ENCODE results near the gene LIMK2. TPM values are rescaled to one million over a fixed set of nuclear protein-coding genes. Genes with fewer than 3 reads are reported as not detected.
"Not testable (repeated sequence)": the region's sequence is repeated elsewhere in the genome, so short reads cannot be mapped to it uniquely, and the experiment has no call there.

The LIMK2 gene
- total RNA-seq, 1 donor from 2014 or later = 35.9 TPM

GRCh38 chr22:31222736-31223135 lies 10.6 kb downstream of the LIMK2 start:
- H3K27ac Mint-ChIP-seq = peak overlapping the region; percentile 69
- no peaks in the 10 kb centered on the region for H3K27me3 Mint-ChIP-seq
- H3K36me3 Mint-ChIP-seq (ENCODE audit: low read depth) = peaks cover 16% of the 10 kb centered on the region
- intact Hi-C loops (cut with micrococcal nuclease) = no loop called here
- H3K4me1 Mint-ChIP-seq = peaks cover 39% of the 10 kb centered on the region
- no peak overlapping the region for H3K4me3 Mint-ChIP-seq
- no peak for DNase-seq
- H3K9me3 Mint-ChIP-seq = no peaks in the 10 kb centered on the region

GRCh38 chr22:31223786-31224191 lies 11.7 kb downstream of the LIMK2 start:
- Mint-ChIP-seq H3K4me1 (peaks cover 30% of the 10 kb centered on the region), H3K27me3 (no peaks in the 10 kb centered on the region), H3K9me3 (no peaks in the 10 kb centered on the region), H3K4me3 (no peak overlapping the region), H3K36me3 (ENCODE audit: low read depth) (peaks cover 16% of the 10 kb centered on the region), H3K27ac (no peak overlapping the region)
- intact Hi-C loops (cut with micrococcal nuclease) = no loop called here
- no peak for DNase-seq

GRCh38 chr22:31224691-31225090 lies 12.6 kb downstream of the LIMK2 start:
- peaks cover 38% of the 10 kb centered on the region for H3K4me1 Mint-ChIP-seq
- not testable (repeated sequence) for H3K27me3 Mint-ChIP-seq, H3K9me3 Mint-ChIP-seq, H3K4me3 Mint-ChIP-seq, DNase-seq, H3K27ac Mint-ChIP-seq
- intact Hi-C loops (cut with micrococcal nuclease) = loop anchor here (5.0 kb wide), 1 partner anchor 62 kb away; the partner anchor contains the start of gene RNF185
- peaks cover 19% of the 10 kb centered on the region for H3K36me3 Mint-ChIP-seq (ENCODE audit: low read depth)

GRCh38 chr22:31227186-31227585 lies 15.1 kb downstream of the LIMK2 start:
- no peak for DNase-seq
- Mint-ChIP-seq H3K27me3 (no peaks in the 10 kb centered on the region), H3K4me3 (no peak overlapping the region), H3K9me3 (no peaks in the 10 kb centered on the region), H3K27ac (no peak overlapping the region), H3K36me3 (ENCODE audit: low read depth) (peaks cover 14% of the 10 kb centered on the region), H3K4me1 (peaks cover 42% of the 10 kb centered on the region)
- intact Hi-C loops (cut with micrococcal nuclease) = loop anchor here (5.0 kb wide), 1 partner anchor 65 kb away; the partner anchor contains the start of gene RNF185

DNA sequence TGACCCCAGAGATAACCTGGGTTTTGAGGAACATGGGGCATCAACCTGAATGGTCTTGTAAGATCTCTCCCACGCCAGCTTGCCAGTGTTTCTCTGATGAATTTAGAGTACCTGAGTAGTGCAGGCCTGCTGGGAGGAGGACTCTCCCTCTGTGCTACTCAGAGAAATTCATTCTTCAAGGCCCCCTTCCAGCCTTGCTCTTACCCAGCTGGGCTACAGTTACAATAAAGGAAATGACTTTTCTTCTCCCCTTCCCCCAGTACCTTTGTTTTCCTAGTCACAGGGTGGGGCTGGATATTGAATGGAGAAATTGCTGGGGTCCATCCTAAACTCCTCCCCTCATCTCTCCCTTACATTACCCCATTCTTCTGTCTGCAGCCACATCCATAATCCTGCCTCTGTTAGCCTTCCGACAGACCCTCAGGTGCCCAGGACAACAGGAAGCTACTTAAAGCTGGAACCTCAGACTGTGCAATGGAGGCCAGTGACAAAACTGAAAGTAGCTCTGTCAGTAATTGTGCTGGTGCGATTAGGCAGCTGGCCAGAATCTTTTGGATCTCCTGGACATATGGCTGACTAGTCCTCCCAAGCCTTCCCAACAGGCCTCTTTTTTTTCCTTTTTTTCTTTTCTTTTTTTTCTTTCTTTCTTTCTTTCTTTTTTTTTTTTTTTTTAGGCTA lies 17.4 kb downstream of the LIMK2 start:
- Mint-ChIP-seq H3K27ac (peak overlapping the region; percentile 91), H3K4me1 (peaks cover 36% of the 10 kb centered on the region)
- intact Hi-C loops (cut with micrococcal nuclease) = loop anchor here (5.0 kb wide), 2 partner anchors 67 to 83 kb away; partner anchors contain the start of gene RNF185

GRCh38 chr22:31230155-31230870 lies 18.2 kb downstream of the LIMK2 start:
- peaks cover 25% of the 10 kb centered on the region for H3K36me3 Mint-ChIP-seq (ENCODE audit: low read depth)
- no peak for DNase-seq
- intact Hi-C loops (cut with micrococcal nuclease) = loop anchor here (5.0 kb wide), 1 partner anchor 82 kb away; no protein-coding TSS in a partner anchor
- peak overlapping the region; percentile 69 for H3K4me3 Mint-ChIP-seq
- no peaks in the 10 kb centered on the region for H3K27me3 Mint-ChIP-seq
- H3K9me3 Mint-ChIP-seq = no peaks in the 10 kb centered on the region
- peaks cover 43% of the 10 kb centered on the region for H3K4me1 Mint-ChIP-seq
- peak overlapping the region; percentile 91 for H3K27ac Mint-ChIP-seq

More for the DNA sequence above, 17.4 kb downstream of the LIMK2 start:
- DNase-seq = peak; percentile 72
- H3K9me3 Mint-ChIP-seq = no peaks in the 10 kb centered on the region
- H3K27me3 Mint-ChIP-seq = no peaks in the 10 kb centered on the region
- H3K4me3 Mint-ChIP-seq = peak overlapping the region; percentile 69
- H3K36me3 Mint-ChIP-seq (ENCODE audit: low read depth) = peaks cover 23% of the 10 kb centered on the region

GRCh38 chr22:31230871-31231621 lies 18.9 kb downstream of the LIMK2 start:
- DNase-seq = peak; percentile 87
- H3K9me3 Mint-ChIP-seq = no peaks in the 10 kb centered on the region
- H3K27me3 Mint-ChIP-seq = no peaks in the 10 kb centered on the region
- peaks cover 22% of the 10 kb centered on the region for H3K36me3 Mint-ChIP-seq (ENCODE audit: low read depth)
- intact Hi-C loops (cut with micrococcal nuclease) = loop anchor here (1.0 to 5.0 kb wide), 4 partner anchors 19 to 142 kb away; partner anchors contain the start of genes LIMK2 and SELENOM
- H3K4me1 Mint-ChIP-seq = peaks cover 44% of the 10 kb centered on the region
- H3K4me3 Mint-ChIP-seq = peak overlapping the region; percentile 59
- peak overlapping the region; percentile 30 for H3K27ac Mint-ChIP-seq

GRCh38 chr22:31233001-31233400 lies 20.9 kb downstream of the LIMK2 start:
- H3K4me1 Mint-ChIP-seq = peaks cover 46% of the 10 kb centered on the region
- peak overlapping the region; percentile 14 for H3K27ac Mint-ChIP-seq
- no peaks in the 10 kb centered on the region for H3K9me3 Mint-ChIP-seq
- no peaks in the 10 kb centered on the region for H3K27me3 Mint-ChIP-seq
- DNase-seq = no peak
- peaks cover 18% of the 10 kb centered on the region for H3K36me3 Mint-ChIP-seq (ENCODE audit: low read depth)
- intact Hi-C loops (cut with micrococcal nuclease) = loop anchor here (5.0 kb wide), 1 partner anchor 79 kb away; no protein-coding TSS in a partner anchor
- no peak overlapping the region for H3K4me3 Mint-ChIP-seq

- Mint-ChIP-seq H3K4me1 (peaks cover 44% of the 10 kb centered on the region), H3K4me3 (no peak overlapping the region), H3K36me3 (ENCODE audit: low read depth) (peaks cover 13% of the 10 kb centered on the region), H3K9me3 (no peaks in the 10 kb centered on the region), H3K27me3 (no peaks in the 10 kb centered on the region), H3K27ac (peak overlapping the region; percentile 3)
- no peak for DNase-seq
- intact Hi-C loops (cut with micrococcal nuclease) = no loop called here
Measured at GRCh38 chr22:31235081-31235480, 23.0 kb downstream of the LIMK2 start.

- H3K27ac Mint-ChIP-seq; H3K27me3 Mint-ChIP-seq; H3K4me3 Mint-ChIP-seq; H3K9me3 Mint-ChIP-seq; DNase-seq; intact Hi-C loops (cut with micrococcal nuclease): not testable (repeated sequence)
- peaks cover 13% of the 10 kb centered on the region for H3K36me3 Mint-ChIP-seq (ENCODE audit: low read depth)
- peaks cover 39% of the 10 kb centered on the region for H3K4me1 Mint-ChIP-seq
Measured at GRCh38 chr22:31236044-31236443, 23.9 kb downstream of the LIMK2 start.

- H3K36me3 Mint-ChIP-seq (ENCODE audit: low read depth) = peaks cover 18% of the 10 kb centered on the region
- no peak for DNase-seq
- peaks cover 42% of the 10 kb centered on the region for H3K4me1 Mint-ChIP-seq
- H3K9me3 Mint-ChIP-seq = no peaks in the 10 kb centered on the region
- no peak overlapping the region for H3K27ac Mint-ChIP-seq
- no peaks in the 10 kb centered on the region for H3K27me3 Mint-ChIP-seq
- intact Hi-C loops (cut with micrococcal nuclease) = no loop called here
- H3K4me3 Mint-ChIP-seq = no peak overlapping the region
Measured at GRCh38 chr22:31238057-31238456, 26.0 kb downstream of the LIMK2 start.

GRCh38 chr22:31239771-31240370 lies 27.8 kb downstream of the LIMK2 start:
- Mint-ChIP-seq H3K27ac (no peak overlapping the region), H3K4me3 (no peak overlapping the region), H3K4me1 (peaks cover 37% of the 10 kb centered on the region), H3K36me3 (ENCODE audit: low read depth) (peaks cover 8% of the 10 kb centered on the region), H3K9me3 (no peaks in the 10 kb centered on the region), H3K27me3 (no peaks in the 10 kb centered on the region)
- no peak for DNase-seq
- intact Hi-C loops (cut with micrococcal nuclease) = no loop called here

DNA sequence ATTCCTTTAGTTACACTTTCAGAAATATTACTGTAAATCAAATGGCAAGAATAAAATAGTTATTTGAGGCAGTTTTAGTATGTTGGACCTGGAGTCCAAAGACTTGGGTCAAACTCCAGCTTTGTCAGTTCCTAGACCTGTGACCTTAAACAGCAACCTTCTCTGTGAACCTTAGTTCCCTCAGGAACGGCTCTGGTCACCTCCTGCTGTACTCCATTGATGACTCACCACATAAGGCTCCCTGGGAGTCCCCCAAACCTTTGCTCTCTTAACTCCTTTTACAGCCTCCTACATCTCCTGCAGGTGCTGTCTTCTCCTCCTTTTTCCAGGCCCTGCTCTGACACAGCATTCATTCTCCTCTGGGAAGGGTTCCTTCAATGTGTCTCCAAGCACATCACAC lies 29.1 kb downstream of the LIMK2 start:
- Mint-ChIP-seq H3K27ac (no peak overlapping the region), H3K4me1 (peaks cover 33% of the 10 kb centered on the region), H3K4me3 (no peak overlapping the region), H3K27me3 (no peaks in the 10 kb centered on the region), H3K9me3 (no peaks in the 10 kb centered on the region), H3K36me3 (ENCODE audit: low read depth) (peaks cover 8% of the 10 kb centered on the region)
- intact Hi-C loops (cut with micrococcal nuclease) = no loop called here
- DNase-seq = no peak

All from activated CD4-positive, alpha-beta T cell treated with anti-CD3 and anti-CD28 coated beads, Interleukin-2, amount 10 ng/mL, durations not matched to agents 24 days and 14 days (primary cell).